Muscle layer of duodenum (tissue), 2 donors: ENCODE measurements around the gene ARG2.

Source experiments
- H3K27ac ChIP-seq: one replicate; pipeline ENCODE4 v1.7.0; 2013; ENCODE audit warnings: mild to moderate bottlenecking, low read length
- H3K27me3 ChIP-seq: one replicate; pipeline ENCODE4 v1.7.0; 2013; ENCODE audit warnings: low read depth, mild to moderate bottlenecking, control low read depth, low read length
- H3K36me3 ChIP-seq, 2 donors: one replicate each; pipeline ENCODE4 v1.7.0; 2013; ENCODE audit warnings: low read length in 2 of 2, control low read depth in 1 of 2, mild to moderate bottlenecking in 1 of 2; ENCODE audit not compliant: insufficient read depth in 2 of 2, control insufficient read depth in 1 of 2
- H3K4me1 ChIP-seq, 2 donors: one replicate each; pipeline ENCODE4 v1.7.0; 2013; ENCODE audit warnings: low read length in 2 of 2, mild to moderate bottlenecking in 2 of 2, control low read depth in 1 of 2, moderate library complexity in 1 of 2; ENCODE audit not compliant: insufficient read depth in 2 of 2, control insufficient read depth in 1 of 2
- H3K4me3 ChIP-seq, 2 donors: one replicate each; pipeline ENCODE4 v1.7.0; 2013; ENCODE audit warnings: low read length in 2 of 2, low read depth in 1 of 2, mild to moderate bottlenecking in 1 of 2
- H3K9me3 ChIP-seq, 2 donors: one replicate each; pipeline ENCODE4 v1.7.0; 2013; ENCODE audit warnings: low read length in 2 of 2, control low read depth in 1 of 2, mild to moderate bottlenecking in 1 of 2; ENCODE audit not compliant: control insufficient read depth in 1 of 2
- donor health status: healthy.

The ARG2 gene

GRCh38 chr14:67641902-67642749, 22.4 kb downstream of the ARG2 start:
- Histone ChIP-seq H3K4me1 (no peaks in the 10 kb centered on the region), H3K27ac (no peak overlapping the region)

DNA sequence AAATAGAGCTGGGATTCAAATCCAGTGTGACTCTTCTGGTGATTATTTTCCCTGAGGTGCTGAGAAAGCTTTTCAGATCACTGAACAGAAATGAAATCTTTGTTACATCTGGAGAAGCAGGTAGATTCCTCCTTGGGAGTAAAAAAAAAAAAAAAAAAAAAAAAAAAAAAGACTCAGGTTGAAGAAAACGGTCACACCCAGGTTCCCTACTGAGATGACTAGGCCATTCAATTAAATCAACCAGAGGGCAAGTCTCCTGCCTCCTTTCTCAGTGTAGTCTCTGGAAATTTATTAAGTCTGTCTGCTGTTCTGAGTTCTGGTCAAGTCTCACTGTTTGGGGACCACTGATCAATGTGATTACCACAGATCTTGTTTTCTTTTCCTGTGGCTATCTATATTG, 24.0 kb downstream of the ARG2 start:
- H3K27me3 ChIP-seq, result no peaks in the 10 kb centered on the region
- H3K27ac ChIP-seq, result no peak overlapping the region
- H3K9me3 ChIP-seq, result no peaks in the 10 kb centered on the region
- H3K4me1 ChIP-seq, result no peaks in the 10 kb centered on the region
- no peak overlapping the region for H3K4me3 ChIP-seq
- H3K36me3 ChIP-seq, result peaks cover 13 to 18% of the 10 kb centered on the region in 2 donors

More at GRCh38 chr14:67641902-67642749, 22.4 kb downstream of the ARG2 start:
- Histone ChIP-seq H3K27me3 (no peaks in the 10 kb centered on the region), H3K36me3 (peaks cover 10 to 14% of the 10 kb centered on the region in 2 donors), H3K9me3 (no peaks in the 10 kb centered on the region), H3K4me3 (no peak overlapping the region)

DNA sequence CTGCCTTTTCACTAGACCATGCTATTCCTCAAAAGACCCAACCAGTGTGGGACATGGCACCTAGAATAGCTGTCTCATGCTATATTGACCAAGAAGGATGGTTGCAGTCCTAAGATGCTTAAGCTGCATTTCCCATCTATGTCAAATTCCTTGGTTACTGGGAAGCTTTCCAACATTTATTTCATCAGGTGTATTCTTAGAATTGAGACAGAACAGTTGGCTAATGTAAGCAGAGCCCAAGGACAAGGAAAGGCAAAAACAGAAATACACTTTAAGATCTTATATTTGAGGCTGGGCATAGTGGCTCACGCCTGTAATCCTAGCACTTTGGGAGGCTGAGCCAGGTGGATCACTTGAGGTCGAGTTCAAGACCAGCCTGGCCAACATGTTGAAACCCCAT, 24.7 kb downstream of the ARG2 start:
- Histone ChIP-seq H3K36me3 (peaks cover 20 to 22% of the 10 kb centered on the region in 2 donors), H3K4me1 (no peaks in the 10 kb centered on the region), H3K27ac (no peak overlapping the region), H3K27me3 (no peaks in the 10 kb centered on the region), H3K9me3 (no peaks in the 10 kb centered on the region), H3K4me3 (no peak overlapping the region)

DNA sequence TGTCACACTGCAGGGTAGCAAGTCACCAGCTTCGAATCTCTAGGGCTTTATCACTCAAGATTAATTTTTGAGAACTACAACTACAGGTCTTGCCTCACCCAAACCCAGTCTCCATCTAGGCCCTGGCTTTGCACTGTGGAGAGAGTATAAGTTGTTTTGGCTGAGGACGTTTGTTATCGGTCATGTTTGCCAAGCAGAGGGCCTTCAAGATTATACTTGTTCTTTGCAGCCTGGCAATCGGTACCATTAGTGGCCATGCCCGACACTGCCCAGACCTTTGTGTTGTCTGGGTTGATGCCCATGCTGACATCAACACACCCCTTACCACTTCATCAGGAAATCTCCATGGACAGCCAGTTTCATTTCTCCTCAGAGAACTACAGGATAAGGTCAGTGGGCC, 25.7 kb downstream of the ARG2 start:
- H3K36me3 ChIP-seq, result peaks cover 29 to 32% of the 10 kb centered on the region in 2 donors
- no peaks in the 10 kb centered on the region for H3K9me3 ChIP-seq
- H3K27ac ChIP-seq, result no peak overlapping the region
- no peak overlapping the region for H3K4me3 ChIP-seq
- H3K4me1 ChIP-seq, result no peaks in the 10 kb centered on the region
- H3K27me3 ChIP-seq, result no peaks in the 10 kb centered on the region

- Histone ChIP-seq H3K9me3 (no peaks in the 10 kb centered on the region), H3K36me3 (peaks cover 36 to 39% of the 10 kb centered on the region in 2 donors), H3K27ac (no peak overlapping the region), H3K4me3 (no peak overlapping the region), H3K4me1 (no peaks in the 10 kb centered on the region), H3K27me3 (no peaks in the 10 kb centered on the region)
Measured at GRCh38 chr14:67646131-67646530, 26.4 kb downstream of the ARG2 start.

DNA sequence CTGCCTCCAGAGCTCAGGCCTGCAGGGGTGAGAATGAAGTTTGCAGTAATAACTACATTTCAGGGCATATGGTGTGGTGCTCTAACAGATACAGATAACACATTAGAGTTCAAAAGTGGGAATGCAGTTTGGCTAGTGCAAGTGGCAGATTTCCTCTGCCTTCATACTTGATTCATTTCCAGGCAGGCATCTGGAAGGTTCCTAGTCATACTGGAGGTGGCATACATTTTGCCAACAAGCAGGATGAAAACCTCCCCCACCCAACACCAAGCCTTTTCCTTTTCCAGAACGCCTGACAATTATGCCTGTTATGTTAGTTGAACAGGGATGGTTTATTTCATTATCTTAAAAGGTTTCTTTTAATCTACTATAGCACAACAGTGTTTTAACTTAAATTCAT, 30.4 kb downstream of the ARG2 start:
- H3K27ac ChIP-seq, result no peak overlapping the region
- no peak overlapping the region for H3K4me3 ChIP-seq
- H3K27me3 ChIP-seq, result no peaks in the 10 kb centered on the region
- no peaks in the 10 kb centered on the region for H3K9me3 ChIP-seq
- H3K4me1 ChIP-seq, result no peaks in the 10 kb centered on the region
- H3K36me3 ChIP-seq, result peaks cover 61 to 67% of the 10 kb centered on the region in 2 donors

DNA sequence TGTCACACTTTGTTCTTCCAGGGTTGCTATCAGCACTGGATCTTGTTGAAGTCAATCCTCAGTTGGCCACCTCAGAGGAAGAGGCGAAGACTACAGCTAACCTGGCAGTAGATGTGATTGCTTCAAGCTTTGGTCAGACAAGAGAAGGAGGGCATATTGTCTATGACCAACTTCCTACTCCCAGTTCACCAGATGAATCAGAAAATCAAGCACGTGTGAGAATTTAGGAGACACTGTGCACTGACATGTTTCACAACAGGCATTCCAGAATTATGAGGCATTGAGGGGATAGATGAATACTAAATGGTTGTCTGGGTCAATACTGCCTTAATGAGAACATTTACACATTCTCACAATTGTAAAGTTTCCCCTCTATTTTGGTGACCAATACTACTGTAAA, 31.0 kb downstream of the ARG2 start:
- Histone ChIP-seq H3K27me3 (no peaks in the 10 kb centered on the region), H3K27ac (no peak overlapping the region), H3K9me3 (no peaks in the 10 kb centered on the region), H3K4me3 (no peak overlapping the region), H3K36me3 (peaks cover 60 to 73% of the 10 kb centered on the region in 2 donors), H3K4me1 (no peaks in the 10 kb centered on the region)

DNA sequence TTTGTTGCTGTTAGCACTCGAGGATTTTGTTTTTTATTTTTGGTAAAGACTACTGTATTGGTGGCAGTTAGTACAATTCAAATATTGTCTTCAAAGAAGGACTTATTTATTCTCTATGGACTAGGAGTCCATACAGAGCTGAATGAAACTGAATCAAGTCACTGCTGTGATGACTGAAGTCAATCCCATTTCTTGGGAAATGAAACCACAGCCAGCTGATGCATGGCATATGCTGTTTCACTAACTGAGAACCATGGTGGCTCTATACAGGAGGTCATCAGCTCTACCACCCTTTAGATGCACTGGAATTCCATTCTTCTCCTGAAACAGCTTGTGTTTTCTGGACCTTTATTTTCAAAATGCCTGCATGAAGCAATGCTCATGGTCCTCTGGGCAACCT, 32.5 kb downstream of the ARG2 start:
- Histone ChIP-seq H3K4me1 (no peaks in the 10 kb centered on the region), H3K9me3 (no peaks in the 10 kb centered on the region), H3K4me3 (no peak overlapping the region), H3K36me3 (peaks cover 61 to 73% of the 10 kb centered on the region in 2 donors), H3K27me3 (no peaks in the 10 kb centered on the region), H3K27ac (no peak overlapping the region)

DNA sequence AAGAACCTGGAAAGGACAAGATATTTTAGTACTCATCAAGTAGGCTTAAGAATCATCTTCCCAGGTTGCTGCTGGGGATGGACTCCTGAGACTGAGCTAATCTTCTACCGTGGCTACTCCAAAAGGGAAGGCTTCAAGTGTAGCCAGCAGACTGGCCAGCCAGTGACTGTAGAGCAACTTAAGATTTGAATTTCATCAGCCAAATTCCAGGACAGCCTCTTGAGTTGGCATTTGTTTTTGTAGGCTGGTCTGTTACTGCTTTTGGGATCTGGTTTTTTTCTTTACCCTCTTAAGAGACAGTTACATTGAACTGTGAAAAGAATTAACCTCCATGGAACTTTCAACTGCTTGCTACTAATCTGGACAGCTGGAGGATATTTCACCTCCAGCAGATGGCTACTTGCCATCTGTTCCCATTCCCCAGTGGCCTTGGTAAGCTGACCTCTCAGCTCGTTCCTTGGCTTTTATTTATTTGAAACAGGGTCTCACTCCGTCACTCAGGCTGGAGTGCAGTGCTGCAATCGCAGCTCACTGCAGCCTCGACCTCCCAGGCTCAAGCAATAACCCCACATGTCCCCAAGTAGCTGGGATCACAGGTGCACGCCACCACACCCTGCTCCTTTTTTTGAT, 34.0 kb downstream of the ARG2 start:
- Histone ChIP-seq H3K27me3 (no peaks in the 10 kb centered on the region), H3K4me3 (no peak overlapping the region), H3K4me1 (no peaks in the 10 kb centered on the region), H3K27ac (no peak overlapping the region), H3K9me3 (no peaks in the 10 kb centered on the region), H3K36me3 (peaks cover 70 to 72% of the 10 kb centered on the region in 2 donors)

- Histone ChIP-seq H3K4me3 (no peak overlapping the region), H3K9me3 (no peaks in the 10 kb centered on the region), H3K36me3 (peaks cover 1 to 13% of the 10 kb centered on the region in 2 donors), H3K27me3 (no peaks in the 10 kb centered on the region), H3K4me1 (peaks cover 0 to 12% of the 10 kb centered on the region in 2 donors), H3K27ac (no peak overlapping the region)
Measured at GRCh38 chr14:67663633-67664032, 43.9 kb downstream of the ARG2 start.

DNA sequence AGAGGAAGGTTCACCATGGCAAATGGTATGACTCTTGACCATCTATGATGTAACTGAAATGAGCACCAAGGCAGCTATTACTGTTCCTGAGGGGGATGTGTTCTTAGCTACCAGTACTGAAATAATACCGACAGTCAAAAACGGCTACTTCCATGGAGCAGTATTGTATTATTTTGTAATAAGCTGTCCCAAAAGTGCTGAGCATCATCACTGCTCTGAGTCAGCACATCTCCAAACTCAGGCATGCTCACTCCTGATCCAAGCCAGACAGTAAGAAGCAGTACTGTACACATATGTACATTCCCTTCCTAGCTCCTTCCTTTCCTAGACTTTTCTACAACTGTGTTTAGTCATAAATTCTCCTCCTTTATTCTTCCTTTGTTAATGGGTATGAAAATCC, 46.1 kb downstream of the ARG2 start:
- H3K36me3 ChIP-seq, result peaks cover 0 to 1% of the 10 kb centered on the region in 2 donors

More for the DNA sequence above, 46.1 kb downstream of the ARG2 start:
- Histone ChIP-seq H3K9me3 (no peaks in the 10 kb centered on the region), H3K27me3 (no peaks in the 10 kb centered on the region), H3K27ac (no peak overlapping the region), H3K4me3 (no peak overlapping the region), H3K4me1 (peaks cover 0 to 12% of the 10 kb centered on the region in 2 donors)
